OCI-LY7 (cell line): Measurements from ENCODE around the gene LTB4R.
A peak's percentile ranks its signal among the peaks of the same experiment; 100 is the strongest.

Source experiments
- EZH2phosphoT487 ChIP-seq: fragments of 200-600 bp; sonication (generic); IDR thresholded peaks from 2 replicates; pipeline ENCODE4 v1.6.1; 2018; ENCODE audit warnings: low read depth, borderline replicate concordance, mild to moderate bottlenecking, mixed run types, antibody characterized with exemption, low read length, moderate library complexity, mixed read lengths
- TF ChIP-seq, protein P1 (sequence below): fragments of 200-600 bp; sonication (generic); conservative IDR thresholded peaks from 2 replicates; pipeline ENCODE4 v1.5.1; 2014; ENCODE audit warnings: mild to moderate bottlenecking, antibody characterized with exemption, low read length, moderate library complexity, mixed read lengths

- TF ChIP-seq, protein P1, sequence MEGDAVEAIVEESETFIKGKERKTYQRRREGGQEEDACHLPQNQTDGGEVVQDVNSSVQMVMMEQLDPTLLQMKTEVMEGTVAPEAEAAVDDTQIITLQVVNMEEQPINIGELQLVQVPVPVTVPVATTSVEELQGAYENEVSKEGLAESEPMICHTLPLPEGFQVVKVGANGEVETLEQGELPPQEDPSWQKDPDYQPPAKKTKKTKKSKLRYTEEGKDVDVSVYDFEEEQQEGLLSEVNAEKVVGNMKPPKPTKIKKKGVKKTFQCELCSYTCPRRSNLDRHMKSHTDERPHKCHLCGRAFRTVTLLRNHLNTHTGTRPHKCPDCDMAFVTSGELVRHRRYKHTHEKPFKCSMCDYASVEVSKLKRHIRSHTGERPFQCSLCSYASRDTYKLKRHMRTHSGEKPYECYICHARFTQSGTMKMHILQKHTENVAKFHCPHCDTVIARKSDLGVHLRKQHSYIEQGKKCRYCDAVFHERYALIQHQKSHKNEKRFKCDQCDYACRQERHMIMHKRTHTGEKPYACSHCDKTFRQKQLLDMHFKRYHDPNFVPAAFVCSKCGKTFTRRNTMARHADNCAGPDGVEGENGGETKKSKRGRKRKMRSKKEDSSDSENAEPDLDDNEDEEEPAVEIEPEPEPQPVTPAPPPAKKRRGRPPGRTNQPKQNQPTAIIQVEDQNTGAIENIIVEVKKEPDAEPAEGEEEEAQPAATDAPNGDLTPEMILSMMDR, result peak; percentile 63
- TF ChIP-seq EZH2phosphoT487, result no peak
Measured at GRCh38 chr14:24279301-24280186, 31.8 kb upstream of the LTB4R start.
